ENCODE data around the gene ZNF407.

The ZNF407 gene

GRCh38 chr18:74819433-74820059, 221.9 kb downstream of the ZNF407 start:
- no peak for DNase-seq
- Histone ChIP-seq H3F3A (ENCODE audit: insufficient read depth, low read length) (no peaks in the 10 kb centered on the region), H3K9me2 (replicated peaks; ENCODE audit: insufficient read depth, low read length) (no peaks in the 10 kb centered on the region), H3K4me2 (ENCODE audit: low read depth, low read length) (no peak overlapping the region), H3K9ac (ENCODE audit: low read length) (no peak overlapping the region), H3K27ac (ENCODE audit: low read length) (no peak overlapping the region), H2AFZ (ENCODE audit: low read length) (no peak overlapping the region), H3K4me1 (ENCODE audit: low read length) (no peaks in the 10 kb centered on the region), H3K27me3 (replicated peaks; ENCODE audit: insufficient read depth, low read length) (no peaks in the 10 kb centered on the region), H4K20me1 (ENCODE audit: insufficient read depth, low read length) (no peaks in the 10 kb centered on the region), H3K79me2 (ENCODE audit: low read length) (no peaks in the 10 kb centered on the region), H3K4me3 (ENCODE audit: low read length) (no peak overlapping the region), H3K9me3 (replicated peaks; ENCODE audit: insufficient read depth, low read length) (no peaks in the 10 kb centered on the region), H3K36me3 (replicated peaks; ENCODE audit: insufficient read depth, low read length) (no peaks in the 10 kb centered on the region)
- TF ChIP-seq CTCF (IDR thresholded peaks at IDR 0.05; ENCODE audit: low read length), result peak; percentile 55
- TF ChIP-seq EZH2phosphoT487 (IDR thresholded peaks at IDR 0.05; ENCODE audit: low read length), result no peak

GRCh38 chr18:74820160-74820780, 222.6 kb downstream of the ZNF407 start:
- H3K27me3 ChIP-seq (replicated peaks; ENCODE audit: insufficient read depth, low read length), result no peaks in the 10 kb centered on the region
- no peaks in the 10 kb centered on the region for H3K9me3 ChIP-seq (replicated peaks; ENCODE audit: insufficient read depth, low read length)
- TF ChIP-seq CTCF (IDR thresholded peaks at IDR 0.05; ENCODE audit: low read length), result no peak
- TF ChIP-seq EZH2phosphoT487 (IDR thresholded peaks at IDR 0.05; ENCODE audit: low read length), result no peak
- TF ChIP-seq EZH2 (optimal IDR thresholded peaks at IDR 0.05; ENCODE audit: low read depth, low read length), result no peak
- no peak overlapping the region for H3K4me2 ChIP-seq (ENCODE audit: low read depth, low read length)
- no peaks in the 10 kb centered on the region for H3K36me3 ChIP-seq (replicated peaks; ENCODE audit: insufficient read depth, low read length)
- DNase-seq, result no peak
- no peak overlapping the region for H3K27ac ChIP-seq (ENCODE audit: low read length)
- no peak overlapping the region for H3K9ac ChIP-seq (ENCODE audit: low read length)
- H2AFZ ChIP-seq (ENCODE audit: low read length), result no peak overlapping the region
- H3K79me2 ChIP-seq (ENCODE audit: low read length), result no peaks in the 10 kb centered on the region
- H3K4me3 ChIP-seq (ENCODE audit: low read length), result no peak overlapping the region
- H3K9me2 ChIP-seq (replicated peaks; ENCODE audit: insufficient read depth, low read length), result no peaks in the 10 kb centered on the region
- H4K20me1 ChIP-seq (ENCODE audit: insufficient read depth, low read length), result no peaks in the 10 kb centered on the region
- 0 out of 2 replicates have a peak, but pooled peaks cover 5% of the 10 kb centered on the region for H3K4me1 ChIP-seq (ENCODE audit: low read length)
- no peaks in the 10 kb centered on the region for H3F3A ChIP-seq (ENCODE audit: insufficient read depth, low read length)

GRCh38 chr18:74825460-74825859, 227.8 kb downstream of the ZNF407 start:
- no peaks in the 10 kb centered on the region for H3K27me3 ChIP-seq (replicated peaks; ENCODE audit: insufficient read depth, low read length)
- H3K4me2 ChIP-seq (ENCODE audit: low read depth, low read length), result peak overlapping the region; percentile 2; the same call in 1 of the 2 replicates
- H3K9me2 ChIP-seq (replicated peaks; ENCODE audit: insufficient read depth, low read length), result no peaks in the 10 kb centered on the region; the same call in 1 of the 2 replicates
- H3K9ac ChIP-seq (ENCODE audit: low read length), result no peak overlapping the region
- no peaks in the 10 kb centered on the region for H4K20me1 ChIP-seq (ENCODE audit: insufficient read depth, low read length)
- H3F3A ChIP-seq (ENCODE audit: insufficient read depth, low read length), result no peaks in the 10 kb centered on the region
- 0 out of 2 replicates have a peak, but pooled peaks cover 12% of the 10 kb centered on the region for H3K4me1 ChIP-seq (ENCODE audit: low read length)
- no peak overlapping the region for H2AFZ ChIP-seq (ENCODE audit: low read length)
- no peak overlapping the region for H3K4me3 ChIP-seq (ENCODE audit: low read length)
- H3K79me2 ChIP-seq (ENCODE audit: low read length), result no peaks in the 10 kb centered on the region
- TF ChIP-seq EZH2 (optimal IDR thresholded peaks at IDR 0.05; ENCODE audit: low read depth, low read length), result no peak
- TF ChIP-seq CTCF (IDR thresholded peaks at IDR 0.05; ENCODE audit: low read length), result no peak
- H3K27ac ChIP-seq (ENCODE audit: low read length), result no peak overlapping the region
- DNase-seq, result no peak
- no peaks in the 10 kb centered on the region for H3K36me3 ChIP-seq (replicated peaks; ENCODE audit: insufficient read depth, low read length)
- H3K9me3 ChIP-seq (replicated peaks; ENCODE audit: insufficient read depth, low read length), result no peaks in the 10 kb centered on the region

Measured in MM.1S (cell line).